HG03565 (cell line): ENCODE measurements around the gene DEPP1.

Experiments used
- ATAC-seq: cut with Tn5 transposase; IDR thresholded peaks from one replicate; pipeline ENCODE4 v1.9.1; 2021; ENCODE audit warnings: mild to moderate bottlenecking, moderate library complexity; ENCODE audit not compliant: unreplicated experiment

Gene DEPP1

DNA sequence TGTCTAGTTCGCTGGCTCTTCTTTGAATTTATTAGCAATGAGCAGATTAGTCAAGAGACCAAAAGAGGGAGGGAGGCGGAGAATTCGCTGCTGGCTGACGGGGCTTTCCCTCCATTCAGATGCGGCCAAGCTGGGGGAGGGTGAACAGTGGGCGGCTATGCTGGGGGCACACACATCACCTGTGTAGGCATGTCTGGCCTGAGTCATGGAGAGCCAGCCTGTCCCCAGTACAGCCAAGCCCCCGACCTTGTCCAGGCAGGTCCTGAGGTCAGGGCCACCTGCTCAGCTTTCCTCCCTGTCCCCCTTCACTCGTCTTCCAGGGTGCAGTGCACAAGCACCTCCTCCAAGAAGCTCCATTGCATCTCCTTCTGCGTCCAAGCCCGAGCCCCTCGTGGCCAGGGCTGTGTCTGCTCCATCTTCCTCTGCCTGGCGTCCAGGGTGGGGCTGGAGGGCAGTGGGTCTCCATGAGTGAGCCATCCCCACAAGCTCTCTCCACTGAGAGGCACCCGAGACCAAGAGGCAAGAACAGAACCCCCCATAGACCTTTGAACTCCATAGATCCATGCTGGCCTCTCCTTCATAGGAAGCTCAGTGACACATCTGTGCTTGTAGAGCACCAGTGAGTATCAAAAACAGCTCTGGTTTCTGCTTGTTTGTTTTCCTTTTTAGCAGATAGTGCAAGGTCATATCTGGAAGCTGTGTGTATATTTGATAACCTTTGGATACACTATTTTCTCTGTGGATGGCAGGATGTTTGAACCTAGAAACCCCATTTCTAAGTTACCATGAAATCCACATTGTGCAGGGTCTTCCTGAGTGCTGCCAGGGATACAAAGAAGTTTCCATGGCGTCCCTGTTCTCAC, 1.9 kb upstream of the DEPP1 start:
- no peak for ATAC-seq

DNA sequence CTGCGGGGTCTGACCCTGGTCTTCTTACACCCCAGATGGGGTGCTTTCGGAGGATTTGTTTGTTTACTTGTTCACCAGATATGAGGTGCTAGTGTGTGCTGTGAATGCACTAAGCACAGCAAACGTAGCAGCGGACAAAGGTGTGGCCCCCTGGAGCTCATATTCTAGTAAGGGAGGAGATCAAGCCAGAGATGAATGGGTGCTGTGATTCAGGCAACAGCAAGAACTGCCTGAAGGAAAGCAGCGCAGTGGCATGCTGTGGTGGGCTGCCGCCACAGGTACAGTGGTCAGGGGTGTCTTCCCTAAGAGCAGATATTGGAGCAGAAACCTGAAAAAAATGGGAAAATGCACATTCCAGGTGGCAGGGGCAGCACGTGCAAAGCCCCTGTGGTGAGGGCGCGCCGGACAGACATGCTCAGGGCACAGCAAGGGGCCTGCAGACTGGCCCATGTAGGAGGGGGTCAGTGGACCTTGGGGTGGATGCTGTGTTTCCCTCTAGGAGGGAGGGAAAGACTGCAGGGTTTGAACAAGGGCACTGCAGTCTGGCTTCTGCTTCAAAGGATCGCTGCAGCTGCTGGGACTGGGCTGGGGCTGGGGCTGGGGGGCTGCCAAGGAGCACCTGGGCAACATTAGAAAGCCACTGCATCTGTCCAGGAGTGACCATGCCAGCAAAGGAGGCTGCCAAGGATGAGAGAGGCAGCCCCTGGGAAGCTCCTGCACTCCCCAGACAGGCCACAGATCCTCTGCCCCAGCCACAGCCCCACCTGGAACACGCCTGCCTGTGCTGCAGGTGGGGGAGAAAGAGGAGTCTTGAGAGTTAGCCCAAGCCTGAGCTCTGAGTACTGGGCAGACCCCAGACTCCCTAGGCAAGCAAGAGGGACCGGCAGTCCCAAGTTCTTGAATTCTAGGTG, 927 bp upstream of the DEPP1 start:
- no peak for ATAC-seq

DNA sequence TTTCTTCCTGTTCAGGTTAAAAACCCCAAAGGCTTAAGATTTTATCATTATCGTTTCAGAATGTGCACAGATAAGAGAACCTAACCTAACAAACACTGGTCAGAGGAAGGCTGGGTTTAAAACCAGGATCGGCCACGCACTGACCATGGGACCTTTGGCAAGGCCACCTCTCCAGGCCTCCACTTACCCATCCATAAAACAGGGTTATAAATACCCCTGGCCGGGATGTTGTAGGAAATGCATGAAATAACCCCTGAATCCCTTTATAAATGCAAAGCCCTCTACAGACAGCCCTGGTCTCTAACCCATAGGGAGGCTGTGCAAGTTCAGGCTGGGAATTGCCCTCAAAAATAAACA, 418 bp downstream of the DEPP1 start:
- ATAC-seq, result no peak

DNA sequence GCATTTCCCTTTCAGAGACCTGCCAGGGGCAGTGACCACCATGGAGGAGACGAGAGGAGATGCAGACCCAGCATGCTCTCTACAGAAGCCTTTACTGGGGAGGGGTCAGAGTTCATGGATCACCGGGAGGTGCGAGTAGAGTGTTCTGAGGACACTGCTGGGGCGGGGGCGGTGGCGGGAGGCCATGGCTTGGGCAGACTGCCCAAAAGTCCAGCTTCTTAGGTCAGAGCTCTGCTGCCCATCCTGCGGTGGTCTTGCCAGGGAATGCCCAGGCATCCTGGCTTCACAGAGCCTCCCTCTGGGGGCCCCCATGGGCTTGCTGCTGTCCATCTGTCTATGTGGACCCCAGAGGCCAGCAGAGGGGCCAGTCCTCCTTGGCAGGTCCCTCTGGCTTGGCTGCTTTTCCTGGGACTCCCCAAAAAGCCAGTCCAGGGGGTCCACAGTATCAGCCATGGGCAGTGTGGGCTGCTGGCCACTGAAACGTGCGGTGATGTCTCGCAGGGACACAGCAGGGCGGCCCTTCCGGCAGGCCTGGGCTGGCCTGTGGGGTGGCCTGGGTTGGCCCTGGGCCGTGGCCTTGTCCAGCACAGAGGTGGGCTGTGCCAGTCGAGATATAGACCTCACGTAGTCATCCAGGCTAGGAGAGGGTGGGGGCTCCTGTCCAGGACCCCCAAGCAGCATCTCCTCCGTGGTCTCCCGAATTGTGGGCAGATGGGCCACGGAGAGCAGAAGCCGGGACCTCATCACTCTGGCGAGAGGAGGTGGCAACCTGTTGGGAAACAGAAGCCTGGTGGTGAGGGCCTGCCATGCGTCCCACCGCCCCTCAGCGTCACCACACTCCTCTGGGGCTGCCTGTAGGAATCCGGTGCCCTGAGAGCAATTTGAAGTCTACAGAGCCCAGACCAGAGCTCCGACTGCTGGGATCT, 1.1 kb downstream of the DEPP1 start:
- ATAC-seq, result no peak

DNA sequence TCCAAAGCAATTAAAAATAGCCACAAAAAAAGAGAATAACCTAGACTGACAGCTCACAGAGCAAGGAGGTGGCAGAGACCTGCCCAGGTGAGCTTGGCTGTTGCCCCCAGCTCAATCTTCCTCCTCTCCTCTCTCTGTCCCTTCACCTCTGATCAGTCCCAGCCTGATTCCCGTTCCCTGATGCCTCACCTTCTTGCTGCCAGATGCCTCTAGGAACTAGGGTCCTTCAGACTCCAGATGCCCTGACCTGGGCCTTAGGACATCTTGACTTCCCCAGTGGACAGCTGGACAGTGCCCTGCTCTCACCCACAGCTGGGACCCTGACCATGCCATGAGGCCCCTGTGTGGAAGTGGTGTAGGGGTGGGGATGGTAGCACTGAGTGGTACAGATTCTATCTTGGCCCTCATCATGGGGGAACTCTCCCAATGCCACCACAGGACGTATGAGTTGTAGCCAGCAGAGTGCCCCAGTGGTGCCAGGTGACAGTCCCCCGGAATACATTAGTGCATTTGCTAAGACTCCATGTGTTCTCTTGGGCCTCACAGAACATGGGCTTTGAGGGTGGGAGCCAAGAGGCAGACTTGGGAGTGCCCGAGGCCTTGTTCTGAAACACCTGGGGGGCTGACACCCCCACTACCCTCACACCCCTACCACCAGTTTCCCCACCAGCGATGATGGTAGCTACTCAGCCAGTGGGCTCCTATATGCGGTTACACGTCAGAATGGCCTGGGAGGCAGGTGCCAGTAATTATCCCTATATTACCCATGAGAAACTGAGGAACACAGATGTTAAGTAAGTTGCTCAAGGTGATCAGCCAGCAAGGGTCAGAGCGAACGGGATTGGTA, 2.0 kb downstream of the DEPP1 start:
- ATAC-seq, result no peak

DNA sequence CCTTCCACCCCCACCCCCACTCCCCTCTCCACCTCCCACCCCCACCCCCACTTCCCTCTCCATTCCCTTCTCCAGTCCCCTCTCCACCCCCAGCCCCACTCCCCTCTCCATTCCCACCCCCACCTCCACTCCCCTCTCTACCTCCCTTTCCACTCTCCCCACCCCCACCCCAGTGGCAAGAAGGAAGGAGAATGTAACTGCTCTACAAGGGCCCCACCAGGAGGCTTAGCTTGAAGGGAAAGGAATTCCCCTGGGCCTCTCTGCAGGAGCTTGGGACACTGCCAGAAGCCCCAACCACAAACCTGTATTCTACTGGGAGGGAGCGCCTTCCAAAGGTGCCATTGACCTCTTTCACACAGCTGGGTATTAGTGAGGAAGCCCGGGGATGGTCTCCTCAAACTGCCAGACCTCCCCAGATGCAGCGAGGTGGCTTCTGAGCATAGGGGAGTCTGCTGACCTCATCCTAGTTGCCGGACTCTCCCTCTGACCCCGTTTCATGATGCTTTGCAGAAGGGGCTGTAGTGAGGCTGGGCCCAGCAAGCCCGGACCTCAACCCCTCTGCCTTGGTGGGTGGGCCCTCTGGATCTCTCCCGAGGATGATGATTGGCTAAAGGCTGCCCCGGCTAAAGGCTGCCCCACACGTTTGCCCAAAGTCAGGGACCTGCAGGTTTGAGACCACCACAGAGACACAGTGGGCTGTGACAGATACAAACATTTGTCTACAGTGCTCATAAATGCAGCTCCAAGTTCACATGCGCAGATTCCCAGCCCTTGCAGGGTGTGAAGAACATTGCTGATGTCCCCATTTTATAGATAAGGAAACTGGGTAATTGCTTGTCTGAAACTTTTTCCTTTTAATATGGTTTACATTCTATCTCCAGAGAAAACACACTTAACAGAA, 2.9 kb downstream of the DEPP1 start:
- ATAC-seq, result no peak

DNA sequence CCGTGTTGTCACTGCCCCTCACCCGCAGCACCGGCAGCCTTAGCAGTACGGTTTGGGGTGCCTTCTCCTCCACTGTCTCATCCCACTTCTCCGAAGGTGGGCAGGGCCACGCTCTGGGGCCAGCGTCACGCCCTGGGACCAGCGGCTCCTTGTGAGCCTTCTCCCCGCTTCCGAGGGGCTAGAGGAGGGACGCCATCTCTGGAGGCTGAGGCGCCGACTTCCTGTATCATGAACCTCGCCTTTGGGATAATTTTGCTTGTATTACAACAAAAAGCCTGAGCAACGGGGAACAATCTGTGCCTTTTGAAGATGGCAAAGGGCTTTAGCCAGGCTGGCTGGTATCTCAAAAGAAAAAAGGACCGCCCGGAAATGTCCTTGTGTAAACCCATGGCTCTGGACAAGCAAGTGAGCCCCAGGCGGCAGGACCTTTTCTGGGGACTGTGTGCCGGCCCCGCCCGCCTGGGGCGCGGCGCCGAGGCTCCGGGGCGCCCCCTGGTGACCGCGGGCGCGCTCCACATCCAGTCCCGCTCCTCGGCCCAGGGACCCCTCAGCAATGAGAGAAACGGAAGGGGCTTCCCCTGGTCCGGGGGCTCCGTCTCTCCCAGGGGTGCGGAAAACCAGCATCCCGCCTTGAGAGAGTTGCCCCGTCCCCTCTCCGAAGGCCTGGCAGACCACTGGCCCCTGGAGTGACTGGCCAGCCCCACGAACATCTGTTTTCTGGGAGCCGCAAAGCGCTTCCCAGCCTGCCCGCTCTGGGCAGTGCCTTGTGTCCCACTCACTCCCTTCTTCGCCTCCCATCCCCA, 3.8 kb downstream of the DEPP1 start:
- ATAC-seq, result peak; percentile 67

DNA sequence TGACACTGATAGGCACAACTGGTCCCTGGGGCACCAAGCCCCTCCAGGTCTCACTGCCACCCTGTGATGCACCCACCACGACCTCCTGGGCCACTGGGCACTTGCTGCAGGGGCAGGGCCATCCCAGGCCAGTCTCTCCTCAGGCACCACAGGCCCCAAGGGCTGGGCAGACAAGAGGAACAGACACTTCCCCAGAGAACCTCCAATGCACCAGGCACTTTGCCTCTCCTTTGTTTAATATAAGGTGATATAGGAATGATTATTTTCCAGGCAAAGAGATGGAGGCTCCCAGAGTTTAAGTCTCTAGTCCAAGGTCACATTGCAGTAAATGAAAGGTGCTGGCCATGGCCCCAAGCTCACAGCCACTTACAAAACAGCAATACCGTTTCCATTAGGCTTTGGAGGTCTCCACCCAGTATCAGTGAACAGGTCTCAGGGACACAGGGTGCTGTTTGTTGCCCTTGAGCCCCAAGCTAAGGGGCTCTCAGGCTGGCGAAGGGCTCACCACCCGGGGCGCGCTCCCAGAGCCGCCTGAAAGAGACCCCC, 4.5 kb downstream of the DEPP1 start:
- no peak for ATAC-seq

DNA sequence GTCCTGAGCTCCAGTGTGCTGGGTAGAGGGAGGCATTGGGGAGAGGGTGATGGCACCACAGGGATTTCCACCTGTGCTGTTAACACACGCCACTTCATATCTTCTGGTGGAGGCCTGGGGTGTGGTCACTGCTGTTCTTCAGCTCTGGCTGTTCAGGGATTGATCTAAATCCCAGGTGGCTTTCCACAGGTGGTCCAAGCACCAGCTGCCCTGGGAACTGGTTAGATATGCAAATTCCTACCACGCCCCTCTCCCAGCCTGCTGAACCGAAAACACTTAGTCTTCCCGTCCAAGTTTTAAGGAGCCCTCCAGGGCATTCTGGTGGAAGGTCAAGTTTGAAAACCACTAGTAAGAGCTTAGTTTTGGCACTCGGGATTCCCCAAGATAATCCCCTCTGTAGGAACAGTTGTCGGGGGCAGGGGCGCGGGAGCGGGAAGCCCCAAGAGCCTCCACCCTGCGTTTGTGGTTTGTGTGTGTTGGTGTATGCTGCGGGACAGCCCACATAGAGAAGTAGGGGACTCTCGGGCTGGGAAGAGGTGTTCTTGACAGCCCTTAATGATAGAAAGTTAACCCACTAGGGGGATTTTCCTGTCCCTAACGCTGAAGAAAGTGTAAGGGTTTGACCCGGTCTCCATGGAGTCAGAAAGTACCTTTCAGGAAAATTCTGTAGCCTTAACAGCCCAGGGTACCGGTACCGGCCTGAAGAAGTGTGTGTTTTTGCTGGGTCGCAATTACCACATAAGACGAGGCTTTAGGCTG, 5.1 kb downstream of the DEPP1 start:
- ATAC-seq, result no peak

DNA sequence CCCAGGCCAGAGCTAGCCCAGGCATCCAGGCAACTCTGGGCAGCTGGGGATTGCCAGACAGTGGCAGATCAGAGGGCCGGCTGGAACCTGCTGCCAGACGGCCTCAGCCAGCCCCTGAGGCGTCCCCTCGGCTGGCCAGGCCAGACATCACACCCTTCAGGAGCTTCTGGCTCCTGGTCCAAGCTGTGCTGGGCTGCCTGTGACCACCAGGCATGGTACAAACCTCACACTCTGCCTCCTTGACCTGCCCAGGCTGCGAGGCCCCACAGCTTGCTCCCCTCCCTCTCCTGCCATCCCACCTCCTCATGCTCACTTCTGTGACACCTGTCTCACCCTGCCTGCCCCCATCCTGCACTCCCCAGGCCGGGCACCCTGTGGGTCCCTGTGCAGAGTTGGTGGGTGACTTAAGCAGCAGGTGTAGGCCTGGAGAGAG, 5.7 kb downstream of the DEPP1 start:
- ATAC-seq, result no peak

DNA sequence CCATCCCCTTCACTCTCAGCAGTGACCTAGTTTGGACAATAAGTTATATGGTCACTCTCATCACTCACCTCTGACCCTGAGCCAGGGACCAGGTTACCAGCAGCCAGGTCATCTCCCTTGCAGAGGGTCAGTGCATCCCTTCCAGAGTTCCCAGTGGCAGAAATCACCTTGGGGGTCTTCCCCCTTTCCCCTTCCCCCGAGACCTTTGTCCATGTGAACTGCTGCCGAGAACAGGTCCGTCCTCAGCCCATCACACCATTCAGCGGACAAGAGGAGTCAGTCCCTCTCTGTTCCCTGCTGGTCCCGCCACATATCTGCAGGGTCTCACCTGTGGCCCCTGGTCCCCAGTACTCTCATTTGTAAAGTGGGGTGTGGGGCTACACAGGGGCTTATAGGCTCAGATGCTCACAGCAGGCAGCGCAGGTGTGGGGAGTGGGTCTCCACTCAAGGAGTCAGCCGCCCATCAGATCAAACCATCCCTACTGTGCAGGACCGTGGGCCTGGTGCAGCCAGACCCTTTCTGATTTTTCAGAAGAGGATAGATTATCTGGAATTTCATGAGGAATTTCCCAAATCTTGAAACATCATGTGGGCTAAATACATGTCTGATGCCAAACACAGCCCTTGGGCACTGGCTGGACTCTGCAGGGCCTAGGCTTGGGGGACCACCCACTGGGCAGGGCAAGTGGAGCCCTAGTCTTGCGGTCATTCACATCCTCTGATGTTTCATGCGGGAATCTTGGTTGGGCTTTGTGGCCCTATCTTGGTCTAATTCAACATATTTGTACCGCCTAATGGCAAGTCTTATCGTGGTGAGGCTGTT, 6.5 kb downstream of the DEPP1 start:
- ATAC-seq, result no peak

DNA sequence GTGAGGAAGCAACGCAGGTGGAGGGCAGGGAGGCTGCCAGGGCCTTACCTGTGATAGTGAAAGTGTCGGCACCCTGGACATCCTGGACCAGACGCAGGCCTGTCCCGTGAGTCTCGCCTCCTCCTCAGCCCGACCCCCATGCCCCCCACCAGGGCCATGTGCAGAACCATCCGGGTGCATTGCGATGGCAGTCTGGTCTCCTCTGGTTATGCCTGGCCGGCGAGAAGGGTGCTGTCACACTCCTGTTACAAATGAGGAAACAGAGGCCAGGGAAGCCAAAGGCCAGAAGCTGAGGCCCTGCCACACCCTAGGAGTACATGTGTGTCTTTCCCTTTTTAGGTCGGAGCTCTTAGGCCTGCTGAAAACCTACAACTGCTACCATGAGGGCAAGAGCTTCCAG, 7.2 kb downstream of the DEPP1 start:
- ATAC-seq, result no peak

DNA sequence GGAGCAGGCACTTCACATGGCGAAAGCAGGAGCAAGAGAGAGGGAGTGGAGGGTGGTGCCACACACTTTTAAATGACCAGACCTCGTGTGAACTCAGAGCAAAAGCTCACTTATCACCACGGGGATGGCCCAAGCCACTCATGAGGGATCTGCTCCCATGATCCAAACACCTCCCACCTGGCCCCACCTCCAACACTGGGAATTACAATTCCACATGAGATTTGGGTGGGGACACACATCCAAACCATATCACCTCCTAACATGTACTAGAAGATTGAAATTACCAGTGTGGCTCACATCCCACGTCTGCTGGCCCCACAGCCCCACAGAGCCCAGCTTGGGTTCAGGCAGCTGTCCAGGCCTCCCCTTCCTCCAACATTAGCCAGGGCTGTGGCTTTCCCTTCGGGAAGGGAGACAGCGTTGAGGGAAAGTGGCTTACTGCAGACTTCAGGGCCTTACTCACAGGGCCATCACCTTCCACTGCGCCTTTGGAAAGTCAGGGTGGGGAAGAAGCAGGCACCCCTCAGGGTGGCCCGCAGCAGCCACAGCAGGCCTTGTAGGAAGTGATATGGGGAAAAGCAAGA, 7.7 kb downstream of the DEPP1 start:
- ATAC-seq, result no peak

DNA sequence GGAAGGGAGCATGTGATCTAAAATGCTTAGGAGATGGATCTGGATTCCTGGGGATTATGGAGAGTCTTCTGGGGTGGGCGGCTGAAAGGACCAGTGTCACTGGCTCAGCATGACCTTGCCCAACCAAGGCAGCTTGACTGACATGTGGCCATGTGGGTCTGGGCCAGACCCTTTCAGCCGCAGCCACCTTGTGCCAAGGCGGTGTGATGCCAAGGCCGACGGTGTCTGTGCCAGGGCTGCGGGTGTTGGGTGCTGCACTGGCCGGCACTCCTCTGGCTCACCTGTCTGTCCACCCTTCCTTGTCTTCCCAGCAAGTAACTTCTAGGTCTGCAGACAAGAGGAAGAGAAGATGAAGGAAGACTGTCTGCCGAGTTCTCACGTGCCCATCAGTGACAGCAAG, 8.8 kb downstream of the DEPP1 start:
- ATAC-seq, result no peak

DNA sequence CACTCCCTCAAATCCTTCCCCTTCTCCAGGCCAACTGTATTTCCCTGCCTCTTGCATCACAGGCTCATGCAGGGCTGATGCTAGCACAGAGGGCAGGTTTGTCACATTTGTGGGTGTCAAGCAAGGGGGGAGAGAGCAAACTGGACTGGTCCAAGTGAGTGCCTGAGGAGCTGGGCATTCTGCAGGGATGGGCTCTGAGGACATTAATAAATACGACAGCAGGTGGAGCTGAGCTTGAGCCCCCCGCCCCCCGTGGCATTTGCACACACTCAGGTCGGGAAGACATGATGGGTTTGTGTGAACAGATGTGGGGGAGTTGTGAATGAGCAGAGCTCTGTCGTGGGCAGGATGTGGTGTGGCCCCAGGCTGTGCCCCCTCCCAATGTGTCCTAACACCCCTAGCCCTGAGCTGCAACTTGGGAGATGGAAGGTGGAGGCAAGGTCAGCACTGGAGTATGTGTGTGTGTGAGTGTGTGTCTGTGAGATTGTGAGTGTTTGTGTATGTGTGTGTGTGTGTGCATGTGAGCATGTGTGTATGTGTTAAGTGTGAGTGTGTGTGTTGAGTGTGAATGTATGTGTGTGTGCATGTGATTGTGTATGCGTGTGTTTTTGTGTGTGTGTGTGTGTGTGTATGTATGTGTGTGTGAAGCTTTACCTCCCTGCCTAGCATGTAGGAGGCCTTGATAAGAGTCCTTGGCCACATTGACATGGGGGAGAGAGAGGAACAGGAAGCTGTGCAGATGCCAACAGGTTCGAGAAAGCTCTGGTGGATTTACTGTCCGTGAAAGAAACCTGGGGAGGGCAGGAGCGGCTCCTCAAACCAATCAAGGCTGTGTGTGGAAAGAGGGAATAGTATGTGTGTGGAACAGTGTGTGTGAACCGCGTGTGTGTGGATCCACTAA, 9.9 kb downstream of the DEPP1 start:
- ATAC-seq, result no peak
